HEK293 (cell line): ENCODE measurements around the gene UST.

ENCODE experiments used
- CTCF ChIP-seq: fragments of 450-650 bp; formaldehyde crosslinking; IDR thresholded peaks from 2 replicates; pipeline ENCODE4 v1.5.1; 2016; ENCODE audit warnings: missing biosample characterization, missing genetic modification characterization
- MZF1 ChIP-seq: fragments of 450-650 bp; formaldehyde crosslinking; IDR thresholded peaks from 2 replicates; pipeline ENCODE4 v1.5.1; 2017; ENCODE audit warnings: missing biosample characterization, missing genetic modification characterization, borderline replicate concordance
- WT1 ChIP-seq: fragments of 450-650 bp; formaldehyde crosslinking; IDR thresholded peaks from 2 replicates; pipeline ENCODE4 v1.5.1; 2016; ENCODE audit warnings: missing biosample characterization, missing genetic modification characterization
- ZNF202 ChIP-seq: fragments of 450-650 bp; formaldehyde crosslinking; IDR thresholded peaks from 2 replicates; pipeline ENCODE4 v1.5.1; 2016; ENCODE audit warnings: missing biosample characterization, missing genetic modification characterization, borderline replicate concordance
- ZNF398 ChIP-seq: fragments of 450-650 bp; formaldehyde crosslinking; IDR thresholded peaks from 2 replicates; pipeline ENCODE4 v1.5.1; 2017; ENCODE audit warnings: missing biosample characterization, missing genetic modification characterization
- ZNF416 ChIP-seq: fragments of 450-650 bp; formaldehyde crosslinking; IDR thresholded peaks from 2 replicates; pipeline ENCODE4 v1.5.1; 2016; ENCODE audit warnings: missing biosample characterization, missing genetic modification characterization
- ZNF558 ChIP-seq: fragments of 450-650 bp; formaldehyde crosslinking; IDR thresholded peaks from 2 replicates; pipeline ENCODE4 v1.5.1; 2016; ENCODE audit warnings: missing biosample characterization, missing genetic modification characterization
- ZSCAN4 ChIP-seq: fragments of 450-650 bp; formaldehyde crosslinking; IDR thresholded peaks from 2 replicates; pipeline ENCODE4 v1.5.1; 2017; ENCODE audit warnings: missing biosample characterization, missing genetic modification characterization

- no peak for TF ChIP-seq CTCF
- no peak for TF ChIP-seq WT1 (tag by site-specific recombination)
- no peak for TF ChIP-seq ZSCAN4 (tag by site-specific recombination)
- no peak for TF ChIP-seq ZNF202 (tag by site-specific recombination)
- TF ChIP-seq ZNF558 (tag by site-specific recombination) = no peak
- TF ChIP-seq ZNF416 = no peak
- no peak for TF ChIP-seq ZNF398 (tag by site-specific recombination)
- TF ChIP-seq MZF1 (tag by site-specific recombination) = no peak
Observed at GRCh38 chr6:148989585-148989984, 242.8 kb downstream of the UST start.
